ENCODE results near the gene GAB2. TPM values are rescaled to one million over a fixed set of nuclear protein-coding genes. Genes with fewer than 3 reads are reported as not detected.

The GAB2 gene
- polyA plus RNA-seq, 2 donors: 6.2 to 6.6 TPM

- Histone ChIP-seq H3K27me3 (ENCODE audit: control insufficient read depth in 1 of 2, insufficient read depth in 2 of 2, low read length in 2 of 2) (no peaks in the 10 kb centered on the region), H3K4me3 (ENCODE audit: low read depth in 1 of 2, low read length in 2 of 2) (peak overlapping the region in 1 of 2 donors; percentile 15), H3K36me3 (ENCODE audit: control insufficient read depth in 2 of 2, insufficient read depth in 2 of 2, low read length in 1 of 2) (no peaks in the 10 kb centered on the region), H3K27ac (ENCODE audit: low read depth in 2 of 2, low read length in 1 of 2) (peak overlapping the region; percentile 64 to 83), H3K4me1 (ENCODE audit: control insufficient read depth in 2 of 2, insufficient read depth in 2 of 2, low read length in 1 of 2) (peaks cover 2 to 5% of the 10 kb centered on the region in 2 donors), H3K9me3 (ENCODE audit: control insufficient read depth in 2 of 2, insufficient read depth in 1 of 2, low read depth in 1 of 2, low read length in 1 of 2) (no peaks in the 10 kb centered on the region)
- 20 to 23% methylated on average over 7 of the region's 7 CpGs for WGBS, 2 donors
These were observed 66.9 kb downstream of the GAB2 start for GRCh38 chr11:78350646-78351165.

GRCh38 chr11:78350091-78350645, 67.5 kb downstream of the GAB2 start:
- H3K9me3 ChIP-seq (ENCODE audit: control insufficient read depth in 2 of 2, insufficient read depth in 1 of 2, low read depth in 1 of 2, low read length in 1 of 2): no peaks in the 10 kb centered on the region
- H3K4me1 ChIP-seq (ENCODE audit: control insufficient read depth in 2 of 2, insufficient read depth in 2 of 2, low read length in 1 of 2): peaks cover 2 to 5% of the 10 kb centered on the region in 2 donors

GRCh38 chr11:78349624-78350023, 68.0 kb downstream of the GAB2 start:
- peaks cover 2 to 8% of the 10 kb centered on the region in 2 donors for H3K4me1 ChIP-seq (ENCODE audit: control insufficient read depth in 2 of 2, insufficient read depth in 2 of 2, low read length in 1 of 2)

More at GRCh38 chr11:78350091-78350645, 67.5 kb downstream of the GAB2 start:
- Histone ChIP-seq H3K4me3 (ENCODE audit: low read depth in 1 of 2, low read length in 2 of 2) (peak overlapping the region in 1 of 2 donors; percentile 15), H3K36me3 (ENCODE audit: control insufficient read depth in 2 of 2, insufficient read depth in 2 of 2, low read length in 1 of 2) (no peaks in the 10 kb centered on the region), H3K27ac (ENCODE audit: low read depth in 2 of 2, low read length in 1 of 2) (peak overlapping the region; percentile 71 to 83), H3K27me3 (ENCODE audit: control insufficient read depth in 1 of 2, insufficient read depth in 2 of 2, low read length in 2 of 2) (no peaks in the 10 kb centered on the region)
- WGBS, 2 donors: 7 to 17% methylated on average over 6 of the region's 6 CpGs

GRCh38 chr11:78349114-78349513, 68.5 kb downstream of the GAB2 start:
- H3K9me3 ChIP-seq (ENCODE audit: control insufficient read depth in 2 of 2, insufficient read depth in 1 of 2, low read depth in 1 of 2, low read length in 1 of 2): no peaks in the 10 kb centered on the region
- H3K4me1 ChIP-seq (ENCODE audit: control insufficient read depth in 2 of 2, insufficient read depth in 2 of 2, low read length in 1 of 2): peaks cover 2 to 8% of the 10 kb centered on the region in 2 donors
- H3K27me3 ChIP-seq (ENCODE audit: control insufficient read depth in 1 of 2, insufficient read depth in 2 of 2, low read length in 2 of 2): no peaks in the 10 kb centered on the region
- 42 to 47% methylated on average over 3 of the region's 3 CpGs for WGBS, 2 donors
- peak overlapping the region in 1 of 2 donors; percentile 63 for H3K27ac ChIP-seq (ENCODE audit: low read depth in 2 of 2, low read length in 1 of 2)
- H3K36me3 ChIP-seq (ENCODE audit: control insufficient read depth in 2 of 2, insufficient read depth in 2 of 2, low read length in 1 of 2): no peaks in the 10 kb centered on the region
- no peak overlapping the region for H3K4me3 ChIP-seq (ENCODE audit: low read depth in 1 of 2, low read length in 2 of 2)

More at GRCh38 chr11:78349624-78350023, 68.0 kb downstream of the GAB2 start:
- Histone ChIP-seq H3K36me3 (ENCODE audit: control insufficient read depth in 2 of 2, insufficient read depth in 2 of 2, low read length in 1 of 2) (no peaks in the 10 kb centered on the region), H3K4me3 (ENCODE audit: low read depth in 1 of 2, low read length in 2 of 2) (no peak overlapping the region), H3K27me3 (ENCODE audit: control insufficient read depth in 1 of 2, insufficient read depth in 2 of 2, low read length in 2 of 2) (no peaks in the 10 kb centered on the region), H3K9me3 (ENCODE audit: control insufficient read depth in 2 of 2, insufficient read depth in 1 of 2, low read depth in 1 of 2, low read length in 1 of 2) (no peaks in the 10 kb centered on the region), H3K27ac (ENCODE audit: low read depth in 2 of 2, low read length in 1 of 2) (peak overlapping the region; percentile 5 to 63)
- 20 to 32% methylated on average over 3 of the region's 3 CpGs for WGBS, 2 donors

GRCh38 chr11:78347956-78348355, 69.7 kb downstream of the GAB2 start:
- H3K36me3 ChIP-seq (ENCODE audit: control insufficient read depth in 2 of 2, insufficient read depth in 2 of 2, low read length in 1 of 2): no peaks in the 10 kb centered on the region
- H3K9me3 ChIP-seq (ENCODE audit: control insufficient read depth in 2 of 2, insufficient read depth in 1 of 2, low read depth in 1 of 2, low read length in 1 of 2): no peaks in the 10 kb centered on the region
- no peak overlapping the region for H3K27ac ChIP-seq (ENCODE audit: low read depth in 2 of 2, low read length in 1 of 2)
- H3K27me3 ChIP-seq (ENCODE audit: control insufficient read depth in 1 of 2, insufficient read depth in 2 of 2, low read length in 2 of 2): no peaks in the 10 kb centered on the region
- no peak overlapping the region for H3K4me3 ChIP-seq (ENCODE audit: low read depth in 1 of 2, low read length in 2 of 2)
- H3K4me1 ChIP-seq (ENCODE audit: control insufficient read depth in 2 of 2, insufficient read depth in 2 of 2, low read length in 1 of 2): peaks cover 2 to 8% of the 10 kb centered on the region in 2 donors

DNA sequence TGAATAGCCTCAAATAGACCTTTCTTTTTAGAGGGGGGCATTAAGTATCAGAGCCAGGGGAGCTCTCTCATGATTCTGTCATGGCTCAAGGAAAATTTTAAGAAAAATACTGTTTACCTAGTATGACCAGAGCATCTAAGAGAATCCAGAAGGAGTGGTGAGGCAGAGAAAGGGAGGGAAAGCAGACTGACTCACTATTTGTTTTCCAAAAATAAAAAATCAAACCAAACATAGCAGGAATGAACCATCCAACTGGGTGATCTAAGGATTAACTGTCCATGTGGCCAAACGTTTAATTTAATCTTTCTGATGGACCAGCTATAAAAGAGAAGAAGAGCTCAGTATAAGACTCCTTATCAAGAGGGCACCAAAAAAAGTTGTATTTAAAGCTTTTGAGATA, 70.8 kb downstream of the GAB2 start:
- H3K27ac ChIP-seq (ENCODE audit: low read depth in 2 of 2, low read length in 1 of 2): no peak overlapping the region
- H3K27me3 ChIP-seq (ENCODE audit: control insufficient read depth in 1 of 2, insufficient read depth in 2 of 2, low read length in 2 of 2): no peaks in the 10 kb centered on the region
- WGBS, 2 donors: 35 to 60% methylated on average over 1 of the region's 1 CpG
- no peaks in the 10 kb centered on the region for H3K9me3 ChIP-seq (ENCODE audit: control insufficient read depth in 2 of 2, insufficient read depth in 1 of 2, low read depth in 1 of 2, low read length in 1 of 2)
- H3K4me1 ChIP-seq (ENCODE audit: control insufficient read depth in 2 of 2, insufficient read depth in 2 of 2, low read length in 1 of 2): peaks cover 2 to 8% of the 10 kb centered on the region in 2 donors
- no peaks in the 10 kb centered on the region for H3K36me3 ChIP-seq (ENCODE audit: control insufficient read depth in 2 of 2, insufficient read depth in 2 of 2, low read length in 1 of 2)
- H3K4me3 ChIP-seq (ENCODE audit: low read depth in 1 of 2, low read length in 2 of 2): no peak overlapping the region

GRCh38 chr11:78345450-78345849, 72.2 kb downstream of the GAB2 start:
- no peak overlapping the region for H3K27ac ChIP-seq (ENCODE audit: low read depth in 2 of 2, low read length in 1 of 2)
- H3K4me3 ChIP-seq (ENCODE audit: low read depth in 1 of 2, low read length in 2 of 2): no peak overlapping the region
- H3K4me1 ChIP-seq (ENCODE audit: control insufficient read depth in 2 of 2, insufficient read depth in 2 of 2, low read length in 1 of 2): peaks cover 0 to 5% of the 10 kb centered on the region in 2 donors
- no peaks in the 10 kb centered on the region for H3K36me3 ChIP-seq (ENCODE audit: control insufficient read depth in 2 of 2, insufficient read depth in 2 of 2, low read length in 1 of 2)
- H3K9me3 ChIP-seq (ENCODE audit: control insufficient read depth in 2 of 2, insufficient read depth in 1 of 2, low read depth in 1 of 2, low read length in 1 of 2): no peaks in the 10 kb centered on the region
- H3K27me3 ChIP-seq (ENCODE audit: control insufficient read depth in 1 of 2, insufficient read depth in 2 of 2, low read length in 2 of 2): no peaks in the 10 kb centered on the region
- 93 to 95% methylated on average over 3 of the region's 3 CpGs for WGBS, 2 donors

DNA sequence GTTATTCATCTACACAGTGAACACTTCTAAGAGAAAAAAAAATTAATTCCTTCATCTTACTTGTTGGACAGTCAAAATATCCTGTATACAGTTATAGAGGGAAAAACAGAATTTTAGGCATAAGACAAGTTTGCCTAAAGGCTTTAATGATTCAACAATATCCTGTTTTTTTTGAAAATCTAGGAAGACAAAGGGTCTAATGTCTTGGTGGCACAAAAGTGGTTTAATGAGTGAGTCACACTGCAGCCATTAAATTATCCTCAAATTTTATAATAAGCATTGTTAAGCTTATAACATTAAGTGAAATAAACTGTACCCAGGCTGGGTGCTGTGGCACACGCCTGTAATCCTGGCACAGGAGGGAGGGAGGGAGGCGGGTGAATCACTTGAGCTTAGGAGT, 72.9 kb downstream of the GAB2 start:
- Histone ChIP-seq H3K27me3 (ENCODE audit: control insufficient read depth in 1 of 2, insufficient read depth in 2 of 2, low read length in 2 of 2) (no peaks in the 10 kb centered on the region), H3K9me3 (ENCODE audit: control insufficient read depth in 2 of 2, insufficient read depth in 1 of 2, low read depth in 1 of 2, low read length in 1 of 2) (no peaks in the 10 kb centered on the region), H3K4me3 (ENCODE audit: low read depth in 1 of 2, low read length in 2 of 2) (no peak overlapping the region), H3K4me1 (ENCODE audit: control insufficient read depth in 2 of 2, insufficient read depth in 2 of 2, low read length in 1 of 2) (peaks cover 0 to 5% of the 10 kb centered on the region in 2 donors), H3K27ac (ENCODE audit: low read depth in 2 of 2, low read length in 1 of 2) (no peak overlapping the region), H3K36me3 (ENCODE audit: control insufficient read depth in 2 of 2, insufficient read depth in 2 of 2, low read length in 1 of 2) (no peaks in the 10 kb centered on the region)
- WGBS, 2 donors: 79 to 88% methylated on average over 2 of the region's 2 CpGs

GRCh38 chr11:78344094-78344493, 73.5 kb downstream of the GAB2 start:
- peaks cover 0 to 5% of the 10 kb centered on the region in 2 donors for H3K4me1 ChIP-seq (ENCODE audit: control insufficient read depth in 2 of 2, insufficient read depth in 2 of 2, low read length in 1 of 2)
- H3K9me3 ChIP-seq (ENCODE audit: control insufficient read depth in 2 of 2, insufficient read depth in 1 of 2, low read depth in 1 of 2, low read length in 1 of 2): no peaks in the 10 kb centered on the region
- no peaks in the 10 kb centered on the region for H3K27me3 ChIP-seq (ENCODE audit: control insufficient read depth in 1 of 2, insufficient read depth in 2 of 2, low read length in 2 of 2)
- no peak overlapping the region for H3K27ac ChIP-seq (ENCODE audit: low read depth in 2 of 2, low read length in 1 of 2)
- no peaks in the 10 kb centered on the region for H3K36me3 ChIP-seq (ENCODE audit: control insufficient read depth in 2 of 2, insufficient read depth in 2 of 2, low read length in 1 of 2)
- no peak overlapping the region for H3K4me3 ChIP-seq (ENCODE audit: low read depth in 1 of 2, low read length in 2 of 2)
- 91 to 93% methylated on average over 1 of the region's 1 CpG for WGBS, 2 donors

DNA sequence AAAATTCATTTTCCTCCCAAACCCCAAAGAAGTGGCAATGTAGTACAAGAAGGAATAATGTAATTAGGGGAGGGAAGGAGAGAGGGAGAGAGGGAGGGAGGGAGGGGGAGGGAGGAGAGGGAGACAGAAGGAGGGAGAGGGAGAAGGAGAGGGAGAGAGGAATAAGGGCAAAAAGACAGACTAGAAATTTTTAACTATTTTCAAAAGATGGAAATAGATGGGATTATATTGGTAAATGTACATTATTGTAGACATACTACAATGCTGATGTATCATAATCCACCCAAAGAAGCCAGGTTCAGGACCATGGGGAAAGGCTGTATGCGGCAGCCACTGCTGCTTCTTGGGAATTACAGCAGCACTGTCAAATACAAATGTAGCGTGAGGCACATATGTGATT, 74.3 kb downstream of the GAB2 start:
- H3K27ac ChIP-seq (ENCODE audit: low read depth in 2 of 2, low read length in 1 of 2): no peak overlapping the region
- no peaks in the 10 kb centered on the region for H3K36me3 ChIP-seq (ENCODE audit: control insufficient read depth in 2 of 2, insufficient read depth in 2 of 2, low read length in 1 of 2)
- 97 to 100% methylated on average over 2 of the region's 2 CpGs for WGBS, 2 donors
- no peaks in the 10 kb centered on the region for H3K27me3 ChIP-seq (ENCODE audit: control insufficient read depth in 1 of 2, insufficient read depth in 2 of 2, low read length in 2 of 2)
- H3K4me1 ChIP-seq (ENCODE audit: control insufficient read depth in 2 of 2, insufficient read depth in 2 of 2, low read length in 1 of 2): peaks cover 0 to 3% of the 10 kb centered on the region in 2 donors
- no peaks in the 10 kb centered on the region for H3K9me3 ChIP-seq (ENCODE audit: control insufficient read depth in 2 of 2, insufficient read depth in 1 of 2, low read depth in 1 of 2, low read length in 1 of 2)
- no peak overlapping the region for H3K4me3 ChIP-seq (ENCODE audit: low read depth in 1 of 2, low read length in 2 of 2)
